OCI-LY7 (cell line): Measurements from ENCODE around the gene WIPF3. TPM values are rescaled to one million over a fixed set of nuclear protein-coding genes. Genes with fewer than 3 reads are reported as not detected.

Experiments used
- BruUV-seq: library from RNA; stranded (reverse); fragments of 400-500 nt; replicated peaks from 2 replicates; lab custom pipeline; 2021; lab: Mats Ljungman, UMichigan
- CTCF ChIA-PET: fragments of 300-600 bp; sonication (Branson Sonifier 250); formaldehyde crosslinking; loops from one replicate; lab custom pipeline; 2022; ENCODE audit warnings: antibody characterized with exemption; ENCODE audit not compliant: unreplicated experiment; lab: Charles Lee
- POLR2A ChIA-PET: fragments of 300-600 bp; sonication (Branson Sonifier 250); formaldehyde crosslinking; loops from one replicate; lab custom pipeline; 2022; ENCODE audit warnings: antibody characterized with exemption; lab: Charles Lee
- DNase-seq: peaks from one replicate; pipeline ENCODE4 v3.0.0-alpha.2; 2015; ENCODE audit warnings: low spot score
- H2AFZ ChIP-seq: fragments of 200-600 bp; sonication (generic), shearing (Covaris generic); 2 replicates; pipeline ENCODE4 v1.6.1; 2014; ENCODE audit warnings: mild to moderate bottlenecking, antibody characterized with exemption, low read length, moderate library complexity
- H3K27ac ChIP-seq: fragments of 200-600 bp; sonication (generic); 2 replicates; pipeline ENCODE4 v1.5.1; 2014; ENCODE audit warnings: mixed run types, low read depth, mild to moderate bottlenecking, moderate library complexity, low read length, inconsistent platforms; ENCODE audit not compliant: poor library complexity, severe bottlenecking
- H3K36me3 ChIP-seq: fragments of 200-600 bp; sonication (generic); 2 replicates; pipeline ENCODE4 v1.6.1; 2014; ENCODE audit warnings: mild to moderate bottlenecking, antibody characterized with exemption, low read length, moderate library complexity, mixed read lengths; ENCODE audit not compliant: insufficient read depth
- H3K4me1 ChIP-seq: fragments of 200-600 bp; sonication (generic); 2 replicates; pipeline ENCODE4 v1.5.1; 2014; ENCODE audit warnings: mild to moderate bottlenecking, low read length; ENCODE audit not compliant: insufficient read depth, poor library complexity, severe bottlenecking
- H3K4me2 ChIP-seq: fragments of 200-600 bp; sonication (generic); 2 replicates; pipeline ENCODE4 v1.6.1; 2014; ENCODE audit warnings: mild to moderate bottlenecking, low read length
- H3K4me3 ChIP-seq: fragments of 200-600 bp; sonication (generic); 2 replicates; pipeline ENCODE4 v1.5.1; 2014; ENCODE audit warnings: mild to moderate bottlenecking, low read depth, low read length; ENCODE audit not compliant: poor library complexity, severe bottlenecking
- H3K79me2 ChIP-seq: fragments of 200-600 bp; sonication (generic); 2 replicates; pipeline ENCODE4 v1.6.1; 2016; ENCODE audit warnings: low read depth, mild to moderate bottlenecking, low read length, moderate library complexity, mixed read lengths; ENCODE audit not compliant: insufficient read depth
- H3K9me2 ChIP-seq: fragments of 200-600 bp; sonication (generic); 2 replicates; pipeline ENCODE4 v1.6.1; 2016; ENCODE audit warnings: mild to moderate bottlenecking, low read length, mixed read lengths; ENCODE audit not compliant: insufficient read depth
- H3K9me3 ChIP-seq: fragments of 200-600 bp; sonication (generic); 2 replicates; pipeline ENCODE4 v1.6.1; 2014; ENCODE audit warnings: mild to moderate bottlenecking, mixed run types, low read length, mixed read lengths
- H4K20me1 ChIP-seq: fragments of 200-600 bp; sonication (generic); 2 replicates; pipeline ENCODE4 v1.6.1; 2014; ENCODE audit warnings: mild to moderate bottlenecking, antibody characterized with exemption, low read length, moderate library complexity, mixed read lengths; ENCODE audit not compliant: insufficient read depth
- EZH2phosphoT487 ChIP-seq: fragments of 200-600 bp; sonication (generic); IDR thresholded peaks from 2 replicates; pipeline ENCODE4 v1.6.1; 2018; ENCODE audit warnings: low read depth, borderline replicate concordance, mild to moderate bottlenecking, mixed run types, antibody characterized with exemption, low read length, moderate library complexity, mixed read lengths
- intact Hi-C: fragments of 100-400 bp; cut with micrococcal nuclease; formaldehyde crosslinking; loops from one replicate; pipeline ENCODE4 v1.10.0; 2022; ENCODE audit not compliant: unreplicated experiment
- total RNA-seq, 2 experiments: library from RNA; depleted of rRNA in 1 of 2; stranded (reverse); fragments of >200 nt in 1 of 2; shearing (Covaris generic) in 1 of 2; gene quantifications; 2 replicates each; pipeline ENCODE4 v1.2.3, GENCODE V29; 2014 to 2022
- TF ChIP-seq, protein P1 (sequence below): fragments of 200-600 bp; sonication (generic); conservative IDR thresholded peaks from 2 replicates; pipeline ENCODE4 v1.5.1; 2014; ENCODE audit warnings: mild to moderate bottlenecking, antibody characterized with exemption, low read length, moderate library complexity, mixed read lengths

WIPF3 gene
- total RNA-seq, 2 experiments from 2014 or later, result not detected

DNA sequence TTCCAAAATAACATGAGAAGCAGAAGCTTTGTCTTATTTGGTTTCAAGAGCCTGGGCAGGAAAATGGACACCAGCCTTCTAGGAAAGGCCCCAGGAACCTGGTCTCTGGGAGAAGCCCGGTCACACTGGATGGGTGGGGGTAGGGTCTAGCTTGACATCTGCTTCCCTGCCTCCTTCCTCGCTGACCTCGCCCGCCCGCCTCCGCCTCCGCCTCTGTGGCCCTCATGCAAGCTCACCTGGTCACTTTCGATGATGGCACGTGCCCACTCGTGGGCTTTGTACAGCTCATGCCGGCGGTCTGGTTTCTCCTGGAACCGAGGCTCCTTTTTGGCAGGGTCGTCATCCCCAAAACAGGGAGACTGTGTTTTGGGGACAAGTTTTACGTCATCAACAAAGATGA is 119.9 kb downstream of the WIPF3 start:
- BruUV-seq, result no TSS peak
- ChIA-PET CTCF (no interaction called here), POLR2A (interaction anchor here (0.7 kb wide), 3 partner anchors 151 to 449 kb away, joined by 3 to 7 read pairs (median 6); no protein-coding TSS in a partner anchor)
- no peaks in the 10 kb centered on the region for H3K79me2 ChIP-seq
- no peak for DNase-seq
- no peaks in the 10 kb centered on the region for H4K20me1 ChIP-seq
- H3K9me2 ChIP-seq, result no peaks in the 10 kb centered on the region
- no peak overlapping the region for H3K27ac ChIP-seq
- H3K9me3 ChIP-seq, result no peaks in the 10 kb centered on the region
- TF ChIP-seq EZH2phosphoT487, result no peak
- TF ChIP-seq, protein P1, sequence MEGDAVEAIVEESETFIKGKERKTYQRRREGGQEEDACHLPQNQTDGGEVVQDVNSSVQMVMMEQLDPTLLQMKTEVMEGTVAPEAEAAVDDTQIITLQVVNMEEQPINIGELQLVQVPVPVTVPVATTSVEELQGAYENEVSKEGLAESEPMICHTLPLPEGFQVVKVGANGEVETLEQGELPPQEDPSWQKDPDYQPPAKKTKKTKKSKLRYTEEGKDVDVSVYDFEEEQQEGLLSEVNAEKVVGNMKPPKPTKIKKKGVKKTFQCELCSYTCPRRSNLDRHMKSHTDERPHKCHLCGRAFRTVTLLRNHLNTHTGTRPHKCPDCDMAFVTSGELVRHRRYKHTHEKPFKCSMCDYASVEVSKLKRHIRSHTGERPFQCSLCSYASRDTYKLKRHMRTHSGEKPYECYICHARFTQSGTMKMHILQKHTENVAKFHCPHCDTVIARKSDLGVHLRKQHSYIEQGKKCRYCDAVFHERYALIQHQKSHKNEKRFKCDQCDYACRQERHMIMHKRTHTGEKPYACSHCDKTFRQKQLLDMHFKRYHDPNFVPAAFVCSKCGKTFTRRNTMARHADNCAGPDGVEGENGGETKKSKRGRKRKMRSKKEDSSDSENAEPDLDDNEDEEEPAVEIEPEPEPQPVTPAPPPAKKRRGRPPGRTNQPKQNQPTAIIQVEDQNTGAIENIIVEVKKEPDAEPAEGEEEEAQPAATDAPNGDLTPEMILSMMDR, result no peak
- no peak overlapping the region for H3K4me3 ChIP-seq
- intact Hi-C loops, result no loop called here
- no peaks in the 10 kb centered on the region for H3K4me1 ChIP-seq
- no peak overlapping the region for H2AFZ ChIP-seq
- peaks cover 35% of the 10 kb centered on the region for H3K36me3 ChIP-seq
- no peak overlapping the region for H3K4me2 ChIP-seq

DNA sequence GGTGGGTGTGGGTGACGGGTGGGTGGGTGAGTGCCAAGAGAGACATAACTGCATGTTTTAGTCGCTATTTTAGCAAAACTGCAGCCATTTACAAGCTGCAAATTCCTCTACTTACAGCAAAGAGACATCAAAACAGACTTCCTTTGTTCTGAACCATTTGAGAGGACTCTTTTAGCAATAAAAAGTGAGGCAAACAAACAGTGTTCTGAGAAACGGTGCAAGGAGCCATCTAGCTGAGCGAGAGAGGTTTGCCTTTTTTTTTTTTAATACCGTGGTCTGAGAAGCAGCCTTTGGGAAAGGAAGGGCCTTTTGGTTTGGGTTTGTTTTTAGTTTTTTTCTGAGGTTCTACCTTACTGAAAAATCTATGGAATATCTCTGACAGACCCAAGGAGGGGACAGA is 120.4 kb downstream of the WIPF3 start:
- POLR2A ChIA-PET, result interaction anchor here (0.7 kb wide), 1 partner anchor 215 kb away, joined by 3 read pairs; no protein-coding TSS in a partner anchor
- intact Hi-C loops, result no loop called here

More for the DNA sequence above, 120.4 kb downstream of the WIPF3 start:
- Histone ChIP-seq H3K4me2 (no peak overlapping the region), H4K20me1 (no peaks in the 10 kb centered on the region), H3K4me1 (no peaks in the 10 kb centered on the region), H3K79me2 (no peaks in the 10 kb centered on the region), H3K36me3 (peaks cover 35% of the 10 kb centered on the region), H3K9me3 (no peaks in the 10 kb centered on the region), H3K9me2 (no peaks in the 10 kb centered on the region), H2AFZ (no peak overlapping the region), H3K27ac (no peak overlapping the region), H3K4me3 (no peak overlapping the region)
- no peak for DNase-seq
- TF ChIP-seq, protein P1, result no peak
- no peak for TF ChIP-seq EZH2phosphoT487
- BruUV-seq, result no TSS peak
- CTCF ChIA-PET, result no interaction called here
